Osteocyte (in vitro differentiated cells): ENCODE results near the gene EPB41L2. TPM values are rescaled to one million over a fixed set of nuclear protein-coding genes. Genes with fewer than 3 reads are reported as not detected.

Experiments
- DNase-seq: peaks from one replicate; pipeline ENCODE4 v3.0.0; 2021; ENCODE audit warnings: mixed read lengths; ENCODE audit not compliant: unreplicated experiment; ENCODE audit errors: extremely low spot score
- H3K27ac Mint-ChIP-seq: one replicate; pipeline ENCODE4 v1.8.0; 2021; ENCODE audit warnings: mild to moderate bottlenecking, mixed read lengths; ENCODE audit not compliant: unreplicated experiment
- H3K27me3 Mint-ChIP-seq: one replicate; pipeline ENCODE4 v1.8.0; 2021; ENCODE audit warnings: mixed read lengths; ENCODE audit not compliant: unreplicated experiment
- H3K36me3 Mint-ChIP-seq: one replicate; pipeline ENCODE4 v1.8.0; 2021; ENCODE audit warnings: mixed read lengths; ENCODE audit not compliant: unreplicated experiment
- H3K4me1 Mint-ChIP-seq: one replicate; pipeline ENCODE4 v1.8.0; 2021; ENCODE audit warnings: mixed read lengths; ENCODE audit not compliant: unreplicated experiment
- H3K4me3 Mint-ChIP-seq: one replicate; pipeline ENCODE4 v1.8.0; 2021; ENCODE audit warnings: mild to moderate bottlenecking, moderate library complexity, mixed read lengths; ENCODE audit not compliant: unreplicated experiment
- H3K9me3 Mint-ChIP-seq: one replicate; pipeline ENCODE4 v1.8.0; 2021; ENCODE audit warnings: mixed read lengths; ENCODE audit not compliant: unreplicated experiment
- CTCF ChIP-seq: fragments of 200-600 bp; sonication (generic); IDR thresholded peaks from 2 replicates; pipeline ENCODE4 v1.5.0; 2021; ENCODE audit warnings: antibody characterized with exemption, mild to moderate bottlenecking, moderate library complexity
- total RNA-seq: library from RNA; stranded (reverse); gene quantifications from 2 replicates; pipeline ENCODE4 v1.2.1, GENCODE V29; 2021

Gene EPB41L2
- total RNA-seq, 1 donor from 2014 or later: 65.3 TPM

- Mint-ChIP-seq H3K36me3 (no peaks in the 10 kb centered on the region), H3K4me1 (no peaks in the 10 kb centered on the region), H3K27ac (no peak overlapping the region), H3K9me3 (no peaks in the 10 kb centered on the region), H3K4me3 (no peak overlapping the region), H3K27me3 (peaks cover 2% of the 10 kb centered on the region)
- no peak for TF ChIP-seq CTCF
- no peak for DNase-seq
Observed at GRCh38 chr6:130829333-130829910, 233.6 kb downstream of the EPB41L2 start.

- H3K27me3 Mint-ChIP-seq: peaks cover 2% of the 10 kb centered on the region
Observed at GRCh38 chr6:130827247-130828149, 235.5 kb downstream of the EPB41L2 start, which contains the start of gene SMLR1. SMLR1 (plus strand) TSS chr6:130827406; CDS start chr6:130827414, 8 bp downstream.

GRCh38 chr6:130826442-130827246 is 236.4 kb downstream of the EPB41L2 start:
- no peak for TF ChIP-seq CTCF
- Mint-ChIP-seq H3K36me3 (no peaks in the 10 kb centered on the region), H3K27me3 (peaks cover 2% of the 10 kb centered on the region), H3K27ac (no peak overlapping the region), H3K4me3 (no peak overlapping the region), H3K4me1 (no peaks in the 10 kb centered on the region), H3K9me3 (no peaks in the 10 kb centered on the region)
- no peak for DNase-seq

More at GRCh38 chr6:130827247-130828149, 235.5 kb downstream of the EPB41L2 start, which contains the start of gene SMLR1:
- Mint-ChIP-seq H3K36me3 (no peaks in the 10 kb centered on the region), H3K4me1 (no peaks in the 10 kb centered on the region), H3K4me3 (no peak within 1 kb of the TSS), H3K9me3 (no peaks in the 10 kb centered on the region), H3K27ac (no peak within 1 kb of the TSS)
- TF ChIP-seq CTCF: no peak
- DNase-seq: no peak

GRCh38 chr6:130825772-130826441 is 237.1 kb downstream of the EPB41L2 start:
- no peak for TF ChIP-seq CTCF
- H3K9me3 Mint-ChIP-seq: peaks cover 5% of the 10 kb centered on the region
- H3K4me1 Mint-ChIP-seq: no peaks in the 10 kb centered on the region
- H3K27me3 Mint-ChIP-seq: peaks cover 2% of the 10 kb centered on the region
- H3K4me3 Mint-ChIP-seq: no peak overlapping the region
- no peaks in the 10 kb centered on the region for H3K36me3 Mint-ChIP-seq
- no peak overlapping the region for H3K27ac Mint-ChIP-seq
- DNase-seq: no peak
